Adrenal gland (tissue), 5 donors: ENCODE measurements around the gene FBXL14.

Source experiments
- POLR2A ChIP-seq, 2 donors: fragments of 450-650 bp; IDR thresholded peaks; one replicate each; pipeline ENCODE4 v1.6.1; 2017; ENCODE audit warnings: antibody characterized with exemption in 2 of 2, mild to moderate bottlenecking in 2 of 2, moderate library complexity in 1 of 2
- TF ChIP-seq, protein P1 (sequence below), 6 experiments: fragments of 450-650 bp in 4 of 6; fragments of 200-600 bp in 2 of 6; sonication (generic) in 1 of 6; IDR thresholded peaks; 1 replicate in 5 of 6; 2 replicates in 1 of 6; pipeline versions ENCODE4 v1.5.1 to v1.8.0; 2016 to 2021; ENCODE audit warnings: antibody characterized with exemption in 6 of 6, mild to moderate bottlenecking in 2 of 6, moderate library complexity in 1 of 6
- donor health status: DM: no; HTN: no; CAD: no.

- TF ChIP-seq, protein P1, sequence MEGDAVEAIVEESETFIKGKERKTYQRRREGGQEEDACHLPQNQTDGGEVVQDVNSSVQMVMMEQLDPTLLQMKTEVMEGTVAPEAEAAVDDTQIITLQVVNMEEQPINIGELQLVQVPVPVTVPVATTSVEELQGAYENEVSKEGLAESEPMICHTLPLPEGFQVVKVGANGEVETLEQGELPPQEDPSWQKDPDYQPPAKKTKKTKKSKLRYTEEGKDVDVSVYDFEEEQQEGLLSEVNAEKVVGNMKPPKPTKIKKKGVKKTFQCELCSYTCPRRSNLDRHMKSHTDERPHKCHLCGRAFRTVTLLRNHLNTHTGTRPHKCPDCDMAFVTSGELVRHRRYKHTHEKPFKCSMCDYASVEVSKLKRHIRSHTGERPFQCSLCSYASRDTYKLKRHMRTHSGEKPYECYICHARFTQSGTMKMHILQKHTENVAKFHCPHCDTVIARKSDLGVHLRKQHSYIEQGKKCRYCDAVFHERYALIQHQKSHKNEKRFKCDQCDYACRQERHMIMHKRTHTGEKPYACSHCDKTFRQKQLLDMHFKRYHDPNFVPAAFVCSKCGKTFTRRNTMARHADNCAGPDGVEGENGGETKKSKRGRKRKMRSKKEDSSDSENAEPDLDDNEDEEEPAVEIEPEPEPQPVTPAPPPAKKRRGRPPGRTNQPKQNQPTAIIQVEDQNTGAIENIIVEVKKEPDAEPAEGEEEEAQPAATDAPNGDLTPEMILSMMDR (IDR thresholded peaks at IDR 0.05), result no peak
- TF ChIP-seq POLR2A (IDR thresholded peaks at IDR 0.05), result no peak
Observed at GRCh38 chr12:1534748-1535147, 59.6 kb downstream of the FBXL14 start.
